HL-60 (cell line): ENCODE measurements around the gene KLHL36.

Experiments
- CTCF ChIP-seq: IDR thresholded peaks from one replicate; pipeline ENCODE4 v1.5.1; 2011; ENCODE audit warnings: low read length, control low read depth, inconsistent platforms; ENCODE audit not compliant: insufficient read depth
- REST ChIP-seq: IDR thresholded peaks from 2 replicates; pipeline ENCODE4 v1.6.1; 2012; ENCODE audit warnings: low read depth; ENCODE audit not compliant: insufficient replicate concordance

GRCh38 chr16:84610376-84610775 is 37.9 kb upstream of the KLHL36 start:
- TF ChIP-seq CTCF (no peak), REST (no peak)
